Fibroblast of skin of right quadriceps (primary cell): ENCODE results near the gene XG.
"Not testable (repeated sequence)": the region's sequence is repeated elsewhere in the genome, so short reads cannot be mapped to it uniquely, and the experiment has no call there.

ENCODE experiments used
- DNase-seq: peaks from one replicate; pipeline ENCODE4 v3.0.0-alpha.2; 2013

XG gene, protein sequence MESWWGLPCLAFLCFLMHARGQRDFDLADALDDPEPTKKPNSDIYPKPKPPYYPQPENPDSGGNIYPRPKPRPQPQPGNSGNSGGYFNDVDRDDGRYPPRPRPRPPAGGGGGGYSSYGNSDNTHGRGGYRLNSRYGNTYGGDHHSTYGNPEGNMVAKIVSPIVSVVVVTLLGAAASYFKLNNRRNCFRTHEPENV

DNA sequence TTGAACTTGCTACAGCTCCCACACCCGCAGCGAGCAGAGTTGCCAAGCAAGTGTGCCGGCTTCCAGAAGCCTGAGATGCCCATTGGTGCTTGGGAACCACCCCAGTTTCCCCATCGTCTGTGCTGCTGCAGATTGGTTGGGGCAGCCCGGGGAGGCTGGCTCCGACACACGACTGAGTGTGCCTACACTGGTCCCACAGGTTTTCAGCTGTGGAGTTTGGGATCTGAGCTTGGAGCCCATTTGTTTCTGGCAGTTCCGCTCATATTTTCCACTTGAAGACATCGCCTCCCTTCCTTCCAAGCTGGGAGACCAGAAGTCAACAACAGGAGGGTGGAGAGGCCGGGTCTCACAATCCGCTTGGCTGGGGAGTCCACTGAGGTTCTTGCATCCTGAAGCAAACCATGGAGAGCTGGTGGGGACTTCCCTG, at the start of gene XG:
TSS of gene XG (plus strand) at position 167 of the 427 bp plus-strand sequence. CDS start at position 402, 235 bp downstream.
- DNase-seq, result not testable (repeated sequence)

DNA sequence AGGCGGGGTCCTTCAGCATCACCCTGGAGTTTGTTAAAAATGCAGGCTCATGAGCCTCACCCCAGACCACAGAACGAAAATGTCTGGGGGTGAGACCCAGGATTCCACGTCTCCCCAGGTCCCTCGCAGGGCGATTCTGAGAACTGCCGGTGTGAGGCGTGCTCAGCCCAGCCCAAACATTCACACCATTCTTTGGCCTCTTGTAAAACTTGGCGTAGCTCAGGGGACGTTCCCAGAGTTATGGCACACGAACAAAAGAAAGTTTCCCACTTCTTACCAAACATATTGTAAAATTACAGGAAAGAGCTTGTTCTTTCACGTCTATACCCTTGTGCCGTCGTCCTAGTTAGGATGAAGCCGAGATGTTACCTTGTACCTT, 47.9 kb upstream of the XG start:
- DNase-seq, result no peak

DNA sequence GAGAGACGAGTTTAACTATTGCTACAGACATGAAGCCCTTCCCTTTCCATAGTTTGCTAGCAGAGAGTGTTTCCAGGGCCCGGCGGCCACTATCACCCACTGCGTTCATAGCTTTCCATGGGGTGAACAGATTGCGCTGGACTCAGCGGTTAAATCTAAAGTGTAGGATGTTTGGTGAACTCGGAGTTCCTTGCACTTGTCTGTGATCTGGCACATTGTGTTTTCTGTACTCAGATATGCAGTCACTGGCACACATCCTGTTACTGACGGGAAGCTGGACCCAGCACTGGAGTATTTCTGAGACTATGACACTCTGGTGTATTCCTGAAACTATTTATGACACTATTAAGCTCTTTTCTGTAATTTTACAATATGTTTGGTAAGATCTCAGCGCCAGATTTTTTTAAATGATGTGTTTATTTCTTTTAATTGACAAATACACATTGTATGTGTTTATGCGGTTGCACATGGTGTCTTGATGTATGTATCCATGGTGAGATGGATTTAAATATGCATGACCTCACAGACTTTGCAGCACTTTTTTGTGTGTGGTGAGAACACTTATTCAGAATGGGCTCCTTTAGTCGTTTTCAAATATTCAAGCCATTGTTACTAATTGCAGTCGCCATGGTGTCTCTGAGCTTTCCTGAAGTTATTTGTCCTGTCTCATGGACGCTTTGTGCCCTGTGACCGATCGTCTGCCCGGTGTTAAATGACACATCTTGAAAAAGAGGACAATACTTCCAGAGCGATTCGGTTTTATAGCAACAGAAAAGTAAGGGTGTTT, 46.6 kb upstream of the XG start:
- peak; percentile 18 for DNase-seq

DNA sequence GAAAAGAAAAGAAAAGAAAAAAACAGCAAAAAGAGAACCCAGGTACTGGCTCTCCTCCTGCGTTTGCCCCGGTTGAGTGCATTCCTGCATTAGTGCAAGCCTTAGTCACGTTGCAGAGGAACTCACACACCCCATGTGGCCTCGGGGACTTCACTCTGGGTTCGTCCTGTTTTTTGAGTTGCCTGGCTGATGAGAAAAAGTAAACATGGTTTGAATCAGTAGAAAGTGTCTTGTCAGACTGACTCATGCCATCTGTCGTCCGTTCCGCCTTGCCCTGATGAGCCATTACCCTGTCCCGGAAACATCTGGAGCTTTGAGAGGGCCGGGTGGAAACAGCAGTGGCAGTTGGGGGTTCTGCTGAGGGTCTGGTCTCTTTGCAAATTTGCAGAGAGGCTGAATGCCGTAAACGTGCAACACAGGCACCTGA, 44.5 kb upstream of the XG start:
- DNase-seq, result peak; percentile 95

DNA sequence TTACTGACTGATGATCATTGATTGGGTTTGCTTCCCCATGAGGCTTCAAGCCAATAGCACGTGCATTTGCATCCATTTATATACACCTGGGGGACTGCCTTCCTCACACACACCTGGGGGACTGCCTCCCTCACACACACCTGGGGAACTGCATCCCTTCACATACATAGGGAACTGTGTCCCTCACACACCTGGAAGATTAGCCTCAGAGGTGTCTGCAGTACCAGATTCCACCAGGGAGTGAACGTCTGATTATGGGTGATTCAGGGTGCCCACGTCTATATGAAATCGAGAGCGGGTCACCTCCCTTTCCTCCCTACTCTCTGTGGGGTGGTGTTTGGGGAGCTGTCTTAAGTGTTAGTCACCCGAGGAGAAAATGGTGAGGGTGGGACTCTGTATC, 43.8 kb upstream of the XG start:
- no peak for DNase-seq

DNA sequence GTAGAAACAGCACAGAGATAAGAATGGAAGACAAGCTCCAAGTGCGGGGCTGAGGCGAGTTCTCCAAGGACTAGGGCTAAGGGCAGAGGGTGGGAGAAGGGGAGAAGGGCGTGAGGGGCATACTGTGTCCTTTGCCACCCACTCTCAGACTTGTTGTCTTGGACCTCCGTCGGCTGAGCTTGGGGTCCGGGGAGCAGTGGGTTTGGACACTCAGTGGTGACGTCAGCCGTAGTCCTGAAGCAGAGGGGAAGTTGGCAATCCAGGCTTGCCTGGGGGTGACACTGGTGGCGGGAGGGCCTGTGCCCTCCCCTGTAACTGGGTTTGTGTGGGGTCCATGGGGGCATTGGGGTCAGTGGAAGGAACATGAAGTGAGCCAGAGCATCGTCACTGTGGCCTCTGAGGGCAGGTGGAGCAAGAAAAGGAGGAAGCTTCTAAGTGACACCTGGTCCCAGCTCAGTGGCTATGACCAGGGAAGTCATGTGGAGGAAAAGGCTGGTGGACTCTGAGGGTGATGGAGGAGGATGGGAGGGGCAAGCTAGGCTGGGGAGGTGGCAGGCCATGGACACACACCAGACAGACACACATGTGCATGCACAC, 43.1 kb upstream of the XG start:
- DNase-seq, result no peak

DNA sequence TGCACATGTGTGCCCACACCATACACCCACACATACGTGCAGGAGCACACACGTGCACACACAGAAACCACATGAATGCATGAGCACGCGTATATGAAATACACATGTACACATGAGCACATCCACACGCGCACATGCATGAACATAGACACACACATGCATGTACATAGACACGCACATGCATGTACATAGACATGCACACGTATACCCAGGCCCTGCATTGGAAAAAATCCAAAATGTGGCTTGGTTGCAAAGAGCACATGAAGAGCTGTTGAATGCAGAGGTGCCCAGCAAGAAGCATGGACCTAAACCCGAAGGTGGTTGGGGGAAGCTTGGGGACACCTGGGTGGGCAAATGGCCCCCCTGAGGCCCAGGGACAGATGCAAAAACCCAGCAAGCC, 42.3 kb upstream of the XG start:
- DNase-seq, result no peak

DNA sequence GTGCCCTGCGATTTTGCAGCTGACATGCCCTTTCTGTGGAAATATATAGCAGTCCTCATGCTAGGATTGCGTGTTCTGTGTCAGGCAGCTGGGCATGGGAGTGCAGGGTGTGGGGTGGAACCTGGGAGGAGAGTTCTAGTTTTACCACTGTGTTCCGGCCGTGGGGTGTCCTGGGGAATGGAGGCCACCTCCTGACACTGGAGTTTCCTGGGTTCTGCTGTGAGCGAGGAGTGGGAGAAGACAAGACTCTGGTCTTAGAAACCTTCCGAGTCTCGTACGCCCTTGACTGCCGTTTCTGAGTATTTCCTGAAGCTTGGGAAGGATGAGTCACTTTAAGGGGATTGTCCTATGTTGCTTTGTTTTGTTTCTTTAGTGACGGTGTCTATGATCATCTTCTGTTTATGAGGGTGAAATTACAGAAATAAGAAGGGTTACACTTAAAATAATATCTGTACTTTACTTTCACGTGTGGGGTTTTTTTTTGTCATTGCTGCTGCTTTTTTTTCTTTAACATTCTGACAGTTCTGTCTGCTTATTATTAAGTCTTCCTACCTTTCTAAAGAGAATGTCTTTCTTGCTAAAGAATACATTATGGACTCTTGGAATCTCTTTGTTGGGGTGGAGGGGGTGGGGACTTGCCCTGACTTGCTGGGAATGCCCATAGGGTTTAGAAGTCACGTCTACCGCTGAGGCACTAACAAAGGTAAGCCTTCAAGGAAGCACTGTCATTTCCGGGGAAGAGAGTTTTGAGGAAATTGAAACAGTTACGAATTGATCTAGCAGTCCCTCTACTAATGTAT, 41.6 kb upstream of the XG start:
- peak; percentile 77 for DNase-seq

DNA sequence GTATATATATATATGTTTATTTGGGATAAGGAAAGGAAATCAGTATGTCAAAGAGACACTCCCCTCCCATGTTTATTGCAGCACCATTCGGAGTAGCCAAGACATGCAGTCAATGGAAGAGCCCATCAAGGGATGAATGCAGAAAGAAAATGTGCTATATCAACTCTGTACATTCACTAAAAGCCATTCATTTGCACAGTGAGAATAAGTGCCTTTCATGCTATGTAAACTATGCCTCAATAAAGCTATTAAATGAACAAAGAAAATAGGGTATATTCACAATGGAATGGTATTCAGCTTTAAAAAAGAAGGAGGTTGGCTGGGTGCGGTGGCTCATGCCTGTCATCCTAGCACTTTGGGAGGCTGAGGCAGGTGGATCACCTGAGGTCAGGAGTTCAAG, 40.4 kb upstream of the XG start:
- DNase-seq, result no peak

DNA sequence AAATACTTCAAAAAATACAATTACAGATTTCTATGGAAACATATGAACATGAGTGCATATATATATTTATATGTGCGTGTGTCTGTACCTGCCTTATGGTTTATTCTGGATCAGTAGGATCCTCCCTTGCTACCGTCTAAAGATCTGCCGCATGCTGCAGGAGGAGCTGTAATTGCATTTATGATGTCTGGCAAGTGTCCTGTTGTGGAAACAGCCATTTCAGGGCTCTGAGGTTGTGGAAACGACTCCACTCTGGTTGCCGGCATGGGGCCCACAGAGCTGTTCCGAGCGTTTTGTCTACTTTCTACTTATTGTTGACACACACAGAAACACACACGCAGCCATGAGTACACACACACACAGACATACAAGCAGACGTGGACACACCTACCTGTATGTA, 39.4 kb upstream of the XG start:
- no peak for DNase-seq

DNA sequence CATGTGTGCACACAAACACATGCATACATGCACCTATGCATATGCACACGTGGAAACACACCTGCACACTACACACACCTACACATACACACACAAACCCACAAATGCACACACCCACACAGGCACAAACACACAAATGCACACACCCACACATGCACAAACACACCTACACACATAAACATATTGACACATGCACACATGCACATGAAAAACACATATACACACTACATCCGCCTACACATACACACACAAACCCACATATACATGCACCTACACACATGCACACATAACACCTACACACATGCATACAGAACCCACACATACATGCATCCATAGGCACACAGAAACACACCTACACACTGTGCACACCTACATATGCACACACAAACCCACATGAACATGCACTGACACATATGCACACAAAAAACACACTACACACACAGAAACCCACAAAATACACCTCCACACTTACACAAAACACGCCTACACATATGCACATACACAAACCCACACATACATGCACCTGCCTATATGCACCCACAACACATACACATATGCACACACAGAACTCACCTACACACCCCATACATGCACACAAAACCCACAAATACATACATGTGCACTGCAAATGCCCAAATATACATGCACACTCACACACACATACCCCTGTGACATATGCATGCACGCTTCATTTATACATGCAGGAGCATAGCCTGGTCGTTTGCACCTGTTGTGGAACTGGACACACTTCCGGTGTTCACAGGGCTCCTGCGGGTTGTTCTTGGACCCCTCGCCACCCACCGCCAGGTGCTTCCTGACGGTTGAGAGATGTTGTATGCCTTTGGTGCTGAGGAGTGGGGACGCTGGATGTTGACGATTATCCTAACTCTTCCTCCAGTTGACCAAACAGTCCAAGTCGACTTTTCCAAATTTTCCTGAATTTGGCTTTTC, 38.7 kb upstream of the XG start:
- no peak for DNase-seq

DNA sequence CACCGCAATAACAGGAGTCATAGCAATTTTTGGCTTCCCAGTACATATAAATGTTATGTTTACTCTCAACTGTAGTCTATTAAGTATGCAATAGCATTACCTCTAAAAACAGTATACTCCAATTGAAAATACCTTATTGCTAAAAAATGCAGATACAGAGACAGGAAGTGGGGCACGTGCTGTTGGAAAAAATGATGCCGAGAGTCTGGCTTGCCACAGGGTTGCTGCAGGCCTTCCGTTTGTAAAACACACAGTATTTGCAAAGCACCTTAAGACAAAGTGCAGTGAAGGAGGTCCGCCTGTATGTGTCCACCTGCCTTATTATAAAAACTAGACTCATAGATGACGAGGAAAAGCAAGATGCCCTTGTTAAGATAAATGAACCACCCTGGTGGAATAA, 37.3 kb upstream of the XG start:
- DNase-seq, result no peak

DNA sequence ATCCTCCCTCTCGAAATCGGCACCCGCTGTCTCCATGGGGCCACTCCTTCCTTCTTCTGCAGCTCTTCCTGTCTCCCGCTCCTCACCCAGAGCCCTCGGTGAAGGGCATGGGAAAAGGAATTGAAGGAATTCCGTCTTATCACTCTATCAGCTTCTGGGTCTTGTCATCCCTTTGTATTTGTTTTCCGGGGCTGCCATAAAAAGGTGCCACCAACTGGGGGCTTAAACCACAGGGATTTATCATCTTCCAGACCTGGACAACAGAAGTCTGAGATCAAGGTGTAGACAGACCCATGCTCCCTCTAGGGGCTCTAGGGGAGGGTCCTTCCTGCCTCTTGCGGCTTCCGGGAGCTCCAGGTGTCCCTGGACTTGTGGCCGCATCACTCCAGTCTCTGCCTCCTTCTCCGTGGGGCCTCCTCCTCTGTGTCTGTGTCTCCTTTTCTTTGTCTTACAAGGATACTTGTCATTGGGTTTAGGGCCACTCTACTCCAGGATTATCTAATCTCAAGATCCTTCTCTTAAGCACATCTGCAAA, 36.7 kb upstream of the XG start:
- DNase-seq, result no peak

DNA sequence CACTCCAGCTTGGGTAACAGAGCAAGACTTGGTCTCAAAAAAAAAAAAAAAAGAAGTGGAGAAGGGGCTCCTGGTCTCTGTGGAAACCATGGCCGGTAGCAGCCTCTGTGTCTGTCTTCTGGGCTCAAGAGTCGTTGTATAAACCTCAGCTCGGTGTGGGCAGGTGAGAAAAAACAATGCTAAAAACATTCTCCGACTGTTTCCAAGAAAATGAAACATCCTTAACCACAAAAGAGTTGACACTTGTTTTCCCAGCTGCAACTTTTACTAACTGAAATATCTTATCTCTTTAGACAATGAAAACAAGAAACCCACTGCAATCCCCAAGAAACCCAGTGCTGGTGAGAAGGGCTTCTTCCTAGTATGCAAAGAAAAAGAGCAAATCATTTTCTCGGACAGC, 34.5 kb upstream of the XG start:
- no peak for DNase-seq

DNA sequence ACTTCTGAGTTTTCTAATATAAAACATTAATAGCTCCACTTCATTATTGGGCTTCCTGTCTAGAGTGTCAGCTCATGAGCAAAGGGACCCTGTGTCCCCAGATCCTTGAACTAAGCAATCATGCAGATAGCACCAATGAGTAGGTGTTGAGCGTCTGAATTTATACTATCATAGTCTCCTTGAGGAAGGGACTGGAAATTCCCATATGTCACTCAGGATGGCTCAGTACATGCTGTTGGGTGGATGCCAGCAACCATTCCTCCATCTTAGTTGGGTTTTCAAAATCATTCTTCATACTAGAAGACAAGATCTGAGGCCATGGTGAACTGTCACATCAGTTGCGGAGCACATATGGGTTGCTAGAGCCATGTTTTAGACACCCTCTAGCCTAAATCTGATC, 33.0 kb upstream of the XG start:
- DNase-seq, result no peak

DNA sequence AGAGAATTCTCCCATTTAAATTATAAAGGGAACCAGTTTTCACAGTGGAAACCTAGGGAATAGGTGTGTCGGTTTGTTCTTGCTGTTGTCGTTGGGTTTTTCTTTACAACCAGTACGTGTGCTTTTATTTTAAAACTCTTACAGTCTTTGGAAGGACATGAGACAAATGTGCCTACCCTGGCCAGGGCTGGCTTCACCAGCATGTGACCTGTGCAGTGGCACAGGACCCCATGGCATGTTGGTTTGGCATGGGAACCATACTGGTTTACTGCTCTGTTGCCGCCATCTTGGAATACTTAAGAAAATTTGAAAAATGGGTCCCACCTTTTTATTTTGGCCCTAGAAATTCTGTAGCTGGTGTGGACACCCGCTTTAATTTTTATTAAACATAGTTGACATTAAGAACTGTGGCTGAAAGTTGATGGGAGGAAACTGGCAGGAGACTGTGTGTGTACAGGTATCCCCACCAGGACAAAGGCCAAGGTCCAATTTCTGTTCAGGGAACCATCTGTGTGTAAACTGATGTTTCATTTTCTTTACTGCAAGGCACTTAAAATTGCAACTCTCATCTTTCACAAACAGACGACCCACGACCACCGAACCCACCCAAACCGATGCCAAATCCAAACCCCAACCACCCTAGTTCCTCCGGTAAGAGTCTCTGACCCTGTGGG, 31.9 kb upstream of the XG start:
- DNase-seq, result no peak

DNA sequence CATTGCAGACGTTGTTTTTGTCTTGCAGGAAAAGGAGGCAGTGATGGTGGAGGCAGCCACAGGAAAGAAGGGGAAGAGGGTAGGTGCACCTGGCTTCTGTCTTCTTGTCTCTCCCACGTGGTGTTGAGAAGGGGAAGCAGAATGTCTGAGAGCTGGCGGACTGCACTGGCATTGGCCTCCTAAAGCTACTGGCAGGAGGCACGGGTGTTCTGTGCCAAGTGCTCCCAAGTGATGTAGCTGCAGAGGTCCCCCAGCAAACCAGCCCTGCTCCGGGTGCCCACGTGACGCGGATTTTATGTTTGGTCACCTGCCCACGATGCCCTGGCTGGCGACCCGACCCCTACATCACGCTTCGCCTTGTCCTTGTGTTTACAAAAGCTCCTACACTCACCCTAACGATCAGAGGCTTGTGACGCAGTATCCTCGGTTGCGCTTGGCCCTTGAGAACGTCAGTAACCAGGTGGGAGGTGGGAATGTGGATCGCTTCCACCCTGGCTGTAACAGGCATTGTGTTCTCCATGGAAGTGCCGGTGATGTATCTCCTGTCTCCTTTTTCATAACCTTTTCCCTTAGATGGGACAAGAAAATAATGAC, 28.5 kb upstream of the XG start:
- DNase-seq, result no peak

DNA sequence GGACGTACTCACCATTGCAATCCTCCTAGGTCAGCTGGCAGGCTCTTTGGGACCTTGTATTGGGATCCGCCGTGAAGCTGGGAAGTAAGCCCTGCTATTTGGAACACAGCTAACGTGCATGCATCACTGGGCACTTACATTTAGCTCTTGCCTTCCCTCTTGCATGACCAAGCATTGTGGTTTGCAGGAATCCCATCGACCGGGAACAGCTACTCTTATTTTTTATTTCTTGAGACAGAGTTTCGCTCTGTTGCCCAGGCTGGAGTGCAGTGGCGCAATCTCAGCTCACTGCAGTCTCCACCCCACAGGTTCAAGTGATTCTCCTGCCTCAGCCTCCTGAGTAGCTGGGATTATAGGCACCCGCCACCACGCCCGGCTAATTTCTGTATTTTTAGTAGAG, 24.6 kb upstream of the XG start:
- DNase-seq, result not testable (repeated sequence)

DNA sequence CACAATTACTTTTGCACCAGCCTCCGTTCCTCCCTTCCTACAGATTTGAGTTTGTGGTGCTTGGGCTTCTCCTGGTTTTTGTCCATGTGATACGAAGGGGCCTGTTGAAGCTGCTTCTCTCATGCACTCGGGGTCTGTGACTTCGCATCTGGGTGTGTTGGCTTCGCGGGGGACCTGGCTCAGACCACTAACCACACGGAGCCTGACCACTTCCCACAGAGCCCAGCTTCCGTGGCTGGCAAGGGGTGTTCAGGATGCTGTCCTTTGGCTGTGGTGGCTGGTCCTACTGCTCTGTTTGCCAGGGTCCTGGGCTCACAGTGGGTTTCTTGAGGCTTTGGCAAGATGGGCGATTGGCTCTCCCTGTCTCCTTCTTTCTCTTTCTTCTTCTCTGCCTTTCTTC, 19.8 kb upstream of the XG start:
- no peak for DNase-seq

DNA sequence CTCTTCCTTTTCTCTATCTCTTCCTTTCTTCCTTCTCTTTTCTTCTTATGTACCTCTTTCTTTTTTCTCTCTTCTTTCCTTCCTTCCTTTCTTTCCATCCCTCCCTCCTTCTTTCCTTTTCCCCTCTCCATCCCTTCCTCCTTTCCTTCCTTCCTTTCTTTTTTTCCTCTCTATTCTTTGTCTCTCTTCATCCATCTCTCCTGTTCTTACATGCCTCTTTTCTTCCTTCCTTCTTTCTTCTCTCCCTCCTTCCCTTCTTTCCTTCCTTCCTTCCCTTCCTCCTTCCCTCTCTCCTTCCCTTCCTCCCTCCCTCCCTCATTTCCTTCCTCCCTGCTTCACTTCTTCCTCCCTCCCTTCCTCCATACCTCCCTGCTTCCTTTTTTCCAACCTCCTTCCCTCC, 19.2 kb upstream of the XG start:
- no peak for DNase-seq

DNA sequence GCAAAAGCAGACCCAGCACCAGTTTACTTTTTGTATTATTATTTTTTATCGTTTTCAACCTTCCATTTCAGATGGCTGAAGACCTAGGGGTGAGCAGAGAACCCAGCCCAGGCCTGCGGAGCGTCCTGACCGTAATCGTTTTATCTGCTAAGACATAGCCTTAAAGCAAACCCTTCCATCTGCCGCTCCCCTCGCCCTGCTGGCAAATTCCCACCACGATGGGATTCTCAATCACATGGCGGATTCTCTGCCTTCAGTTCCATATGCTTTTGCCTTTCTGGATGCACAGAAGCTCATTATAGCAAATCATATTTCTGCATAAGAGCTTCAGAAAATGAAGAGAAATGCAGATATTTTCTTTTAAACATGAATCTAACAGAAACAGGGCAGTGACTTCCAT, 18.6 kb upstream of the XG start:
- no peak for DNase-seq
